ENCODE data around the gene TADA2B. TPM values are rescaled to one million over a fixed set of nuclear protein-coding genes. Genes with fewer than 3 reads are reported as not detected.

Gene TADA2B
- total and polyA plus RNA-seq, 2 donors (not counting 1 experiment from before 2014, with no cell fraction given): 13.6 to 38.5 TPM

GRCh38 chr4:7030856-7031255, 12.3 kb upstream of the TADA2B start:
- 98% methylated on average over 10 of the region's 10 CpGs for WGBS (ENCODE audit: insufficient coverage)
- no peak overlapping the region for H3K4me3 Mint-ChIP-seq
- TF ChIP-seq EZH2 (IDR thresholded peaks at IDR 0.05; ENCODE audit: borderline replicate concordance, insufficient read depth, low read depth, low read length, poor library complexity, severe bottlenecking) (no peak), CTCF (IDR thresholded peaks at IDR 0.05) (no peak)
- Histone ChIP-seq H3K4me2 (replicated peaks; ENCODE audit: low read depth, low read length, poor library complexity, severe bottlenecking) (no peak overlapping the region), H3K9ac (ENCODE audit: low read length) (no peak overlapping the region), H3K36me3 (replicated peaks in 1 of 2; ENCODE audit: control extremely low read depth in 1 of 2, control insufficient read depth in 1 of 2, extremely low read depth in 1 of 2, insufficient read depth in 2 of 2, low read length in 1 of 2) (peaks cover 0 to 52% of the 10 kb centered on the region in 2 experiments), H2AFZ (ENCODE audit: insufficient read depth, low read depth, low read length, poor library complexity, severe bottlenecking) (no peak overlapping the region), H3K27me3 (replicated peaks in 1 of 4; ENCODE audit: control extremely low read depth in 1 of 4, control insufficient read depth in 3 of 4, insufficient read depth in 4 of 4, low read length in 3 of 4) (no peaks in the 10 kb centered on the region), H3K4me1 (ENCODE audit: control insufficient read depth in 2 of 2, insufficient read depth in 2 of 2, low read length in 2 of 2) (no peaks in the 10 kb centered on the region), H3K79me2 (ENCODE audit: control insufficient read depth, insufficient read depth, low read length) (peaks cover 7% of the 10 kb centered on the region), H3K27ac (ENCODE audit: low read length in 2 of 2) (no peak overlapping the region), H3K4me3 (ENCODE audit: control extremely low read depth in 1 of 5, extremely low read depth in 1 of 5, insufficient read depth in 1 of 5, low read depth in 2 of 5, low read length in 4 of 5) (no peak overlapping the region), H4K20me1 (ENCODE audit: control insufficient read depth, insufficient read depth, low read length, poor library complexity, severe bottlenecking) (peaks cover 12% of the 10 kb centered on the region), H3K9me3 (ENCODE audit: control extremely low read depth in 1 of 3, control insufficient read depth in 2 of 3, insufficient read depth in 1 of 3, low read length in 2 of 3) (no peaks in the 10 kb centered on the region)
- ChIA-PET POLR2A (no interaction called here), CTCF (no interaction called here)
- ATAC-seq (ENCODE audit: low read depth) (no peak), DNase-seq (no peak)
- H3K4me1 Mint-ChIP-seq: peaks cover 2% of the 10 kb centered on the region
- intact Hi-C loops (cut with micrococcal nuclease): no loop called here
- no peaks in the 10 kb centered on the region for H3K9me3 Mint-ChIP-seq (ENCODE audit: insufficient read depth)
- no peak overlapping the region for H3K27ac Mint-ChIP-seq
- H3K27me3 Mint-ChIP-seq: no peaks in the 10 kb centered on the region

GRCh38 chr4:7031558-7032449, 11.4 kb upstream of the TADA2B start:
- Histone ChIP-seq H2AFZ (ENCODE audit: insufficient read depth, low read depth, low read length, poor library complexity, severe bottlenecking) (no peak overlapping the region), H4K20me1 (ENCODE audit: control insufficient read depth, insufficient read depth, low read length, poor library complexity, severe bottlenecking) (peaks cover 12% of the 10 kb centered on the region), H3K4me3 (ENCODE audit: control extremely low read depth in 1 of 5, extremely low read depth in 1 of 5, insufficient read depth in 1 of 5, low read depth in 2 of 5, low read length in 4 of 5) (no peak overlapping the region), H3K9ac (ENCODE audit: low read length) (no peak overlapping the region), H3K36me3 (replicated peaks in 1 of 2; ENCODE audit: control extremely low read depth in 1 of 2, control insufficient read depth in 1 of 2, extremely low read depth in 1 of 2, insufficient read depth in 2 of 2, low read length in 1 of 2) (peaks cover 0 to 47% of the 10 kb centered on the region in 2 experiments), H3K4me1 (ENCODE audit: control insufficient read depth in 2 of 2, insufficient read depth in 2 of 2, low read length in 2 of 2) (no peaks in the 10 kb centered on the region), H3K9me3 (ENCODE audit: control extremely low read depth in 1 of 3, control insufficient read depth in 2 of 3, insufficient read depth in 1 of 3, low read length in 2 of 3) (no peaks in the 10 kb centered on the region), H3K27me3 (replicated peaks in 1 of 4; ENCODE audit: control extremely low read depth in 1 of 4, control insufficient read depth in 3 of 4, insufficient read depth in 4 of 4, low read length in 3 of 4) (no peaks in the 10 kb centered on the region), H3K4me2 (replicated peaks; ENCODE audit: low read depth, low read length, poor library complexity, severe bottlenecking) (no peak overlapping the region), H3K27ac (ENCODE audit: low read length in 2 of 2) (no peak overlapping the region), H3K79me2 (ENCODE audit: control insufficient read depth, insufficient read depth, low read length) (peaks cover 7% of the 10 kb centered on the region)
- ChIA-PET POLR2A (interaction anchor here (0.6 kb wide), 1 partner anchor 11 kb away, joined by 3 read pairs; a partner anchor contains a TSS), CTCF (interaction anchor here (1.2 kb wide), 1 partner anchor 39 kb away, joined by 3 read pairs; no protein-coding TSS in a partner anchor)
- TF ChIP-seq CTCF (IDR thresholded peaks at IDR 0.05): no peak
- H3K27ac Mint-ChIP-seq: no peak overlapping the region
- H3K27me3 Mint-ChIP-seq: no peaks in the 10 kb centered on the region
- 75% methylated on average over 26 of the region's 35 CpGs for WGBS (ENCODE audit: insufficient coverage)
- ATAC-seq (ENCODE audit: low read depth) (no peak), DNase-seq (no peak)
- H3K4me1 Mint-ChIP-seq: peaks cover 2% of the 10 kb centered on the region
- no peak overlapping the region for H3K4me3 Mint-ChIP-seq
- intact Hi-C loops (cut with micrococcal nuclease): no loop called here
- H3K9me3 Mint-ChIP-seq (ENCODE audit: insufficient read depth): no peaks in the 10 kb centered on the region

Measured in B cell (primary cell).